Hippocampal formation (tissue), 2 donors: ENCODE measurements around the gene CRY1.

Experiments used
- DNase-seq, 2 donors: peaks; one replicate each; lab custom pipeline; 2025; lab: John Stamatoyannopoulos, UW

Gene CRY1

GRCh38 chr12:107093417-107094182 lies at the start of gene CRY1:
TSS of gene CRY1 (minus strand) at chr12:107093549. CDS start at chr12:107092961, 588 bp downstream.
- DNase-seq, result peak; percentile 87 to 98

DNA sequence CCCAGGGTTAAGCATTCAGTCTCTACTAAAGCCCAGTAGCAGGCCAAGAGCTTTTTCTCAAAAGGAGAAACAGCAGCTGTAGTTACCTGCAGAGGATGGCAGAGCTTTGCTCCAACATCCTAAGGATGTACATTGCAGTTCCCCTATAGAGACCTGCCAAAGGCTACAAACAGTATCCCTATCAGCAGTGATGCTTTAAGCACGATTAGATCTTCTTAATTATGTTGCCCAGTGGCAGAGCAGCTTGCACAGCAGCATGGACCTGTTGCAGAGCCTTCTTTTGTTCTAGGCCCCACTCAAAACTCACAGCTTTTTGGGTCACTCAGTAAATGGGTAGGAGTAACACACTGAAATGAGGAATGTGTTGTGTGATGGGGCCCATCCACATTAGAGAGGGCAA lies 46.4 kb upstream of the CRY1 start:
- DNase-seq, result no peak

GRCh38 chr12:107138990-107139389 lies 45.6 kb upstream of the CRY1 start:
- no peak for DNase-seq

GRCh38 chr12:107135177-107135576 lies 41.8 kb upstream of the CRY1 start:
- DNase-seq, result no peak

- DNase-seq, result no peak
Observed at GRCh38 chr12:107134558-107134957, 41.2 kb upstream of the CRY1 start.

- DNase-seq, result no peak
Observed at GRCh38 chr12:107133462-107133861, 40.1 kb upstream of the CRY1 start.

- peak in 1 of 2 donors; percentile 64 for DNase-seq
Observed at GRCh38 chr12:107131832-107132616, 38.7 kb upstream of the CRY1 start.

DNA sequence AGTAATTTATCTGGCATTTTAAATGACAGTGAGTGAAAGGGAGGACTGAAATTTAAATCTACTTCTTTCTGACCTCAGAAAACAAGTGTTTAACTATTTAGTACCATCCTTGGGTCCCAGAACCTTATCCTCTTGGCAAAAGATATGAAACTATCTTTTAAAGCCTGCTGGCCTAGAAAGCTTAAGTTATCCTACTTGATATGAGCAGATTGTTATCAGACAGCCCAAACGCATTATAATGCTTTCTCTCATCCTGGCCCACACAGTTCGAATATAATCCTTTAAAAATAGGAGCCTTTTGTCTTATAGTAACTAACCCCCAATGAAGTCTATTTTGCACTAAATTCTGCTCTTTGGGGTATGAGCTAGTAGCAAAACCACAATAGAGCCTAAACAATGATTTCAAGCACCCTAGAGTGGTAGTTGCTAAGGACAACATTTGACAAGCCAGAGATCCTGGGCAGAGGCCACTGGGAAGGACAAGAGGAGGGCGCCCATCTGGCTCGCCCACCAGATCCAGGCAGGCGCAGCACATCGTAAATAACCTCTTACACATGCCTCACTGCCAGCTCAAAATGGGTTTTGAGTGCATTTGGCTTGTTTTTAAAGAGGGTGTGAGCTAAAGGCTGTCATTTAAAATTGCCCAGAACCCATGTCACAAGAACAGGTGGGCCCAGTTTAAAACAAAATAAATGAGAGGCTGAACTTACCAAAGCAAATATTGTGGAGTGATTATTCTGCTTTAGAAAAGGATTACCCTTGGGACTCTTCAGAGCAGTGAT lies 37.7 kb upstream of the CRY1 start:
- DNase-seq, result no peak

DNA sequence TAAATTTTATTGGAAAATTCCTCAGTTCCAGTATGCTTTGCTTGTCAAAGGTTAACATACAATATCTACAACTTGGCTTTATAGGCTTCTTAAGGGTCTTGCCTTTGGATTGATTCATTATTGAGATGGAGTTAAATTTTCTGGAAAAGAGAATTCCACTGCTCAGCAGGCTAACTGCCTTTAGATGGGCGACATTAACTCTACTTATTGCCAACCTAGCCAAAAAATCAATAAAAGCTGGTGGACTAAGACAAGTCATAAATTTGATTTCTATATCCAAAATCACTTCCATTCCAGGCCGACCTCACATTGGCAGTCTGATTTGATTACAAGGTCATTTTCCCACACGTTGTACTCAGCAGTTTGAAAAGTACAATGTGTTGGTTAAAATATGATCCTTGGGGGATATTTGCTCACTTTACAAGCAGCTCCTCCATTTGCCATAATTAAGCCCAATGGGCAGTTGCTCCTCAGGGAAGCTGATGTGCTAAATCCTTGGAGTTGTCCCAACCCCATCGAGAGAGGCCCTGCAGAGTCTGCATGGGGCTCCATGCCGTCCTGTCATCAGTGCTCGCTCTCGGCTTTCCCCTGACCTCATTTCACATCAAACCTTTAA lies 36.1 kb upstream of the CRY1 start:
- DNase-seq, result no peak

- DNase-seq, result no peak
Observed at GRCh38 chr12:107127482-107128430, 34.4 kb upstream of the CRY1 start.

- DNase-seq, result no peak
Observed at GRCh38 chr12:107126796-107127481, 33.6 kb upstream of the CRY1 start.

DNA sequence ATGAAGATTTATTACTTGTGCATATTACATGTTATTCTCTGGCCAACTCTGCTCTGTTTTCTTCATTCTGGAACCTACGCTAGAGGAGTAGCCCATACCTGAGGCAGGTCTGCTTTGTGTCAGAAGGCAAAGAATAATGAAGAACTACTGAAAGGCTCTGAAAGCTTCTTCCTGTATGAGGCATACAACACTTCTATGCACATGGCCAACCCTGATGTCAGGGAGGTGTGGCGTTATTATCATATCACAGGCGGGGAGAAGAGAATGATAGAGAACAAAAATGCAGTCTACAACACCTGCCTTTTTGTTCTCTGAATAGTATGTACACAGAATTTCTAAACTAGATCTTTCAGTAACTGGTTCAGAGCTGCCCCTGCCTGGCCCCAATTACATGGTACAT lies 32.5 kb upstream of the CRY1 start:
- DNase-seq, result no peak

DNA sequence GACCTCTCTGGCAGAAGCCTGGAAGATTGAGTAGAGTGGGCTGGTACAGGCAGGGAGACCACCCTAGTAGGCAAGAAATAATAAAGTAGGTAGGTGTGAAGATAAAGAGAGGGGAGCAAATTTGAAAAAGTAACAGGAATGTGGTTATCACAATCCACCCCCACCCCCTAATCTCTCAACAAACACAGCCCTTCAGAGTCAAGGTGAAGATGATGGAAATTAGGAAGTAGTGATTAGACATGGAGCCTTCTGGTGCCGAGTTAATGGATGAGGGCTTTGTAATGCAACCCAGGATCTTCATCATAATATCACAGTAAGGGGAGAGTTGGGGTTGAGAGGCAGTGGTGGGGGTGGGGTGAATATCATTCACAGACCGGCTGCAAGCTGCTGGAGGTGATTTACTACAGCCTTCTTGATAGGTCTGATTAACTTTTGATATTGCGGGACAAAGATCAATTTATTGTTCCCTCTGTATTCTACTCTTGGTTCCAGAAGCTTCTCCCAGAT lies 29.2 kb upstream of the CRY1 start:
- DNase-seq, result no peak

- no peak for DNase-seq
Observed at GRCh38 chr12:107119091-107119490, 25.7 kb upstream of the CRY1 start.

DNA sequence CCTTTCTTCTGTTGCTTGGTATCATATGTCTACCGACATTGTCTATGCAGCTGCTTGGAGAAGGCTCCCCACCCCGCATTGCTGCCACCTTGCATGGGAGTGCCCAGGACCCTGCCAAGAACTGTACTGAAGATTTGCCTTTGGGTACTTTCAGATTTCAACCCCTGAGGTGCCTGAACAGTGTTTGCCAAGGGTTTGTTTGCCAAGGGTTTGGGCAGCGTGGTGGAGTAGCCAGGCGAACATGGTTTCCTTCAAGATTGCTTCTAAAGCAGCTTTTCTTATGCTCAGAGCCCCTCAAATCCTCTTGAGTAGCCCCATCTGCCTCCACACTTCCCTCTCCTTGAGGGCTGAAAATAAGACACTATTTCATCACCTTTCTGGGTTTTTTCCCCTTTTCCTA lies 25.3 kb upstream of the CRY1 start:
- no peak for DNase-seq

- no peak for DNase-seq
Observed at GRCh38 chr12:107115119-107115518, 21.8 kb upstream of the CRY1 start.

DNA sequence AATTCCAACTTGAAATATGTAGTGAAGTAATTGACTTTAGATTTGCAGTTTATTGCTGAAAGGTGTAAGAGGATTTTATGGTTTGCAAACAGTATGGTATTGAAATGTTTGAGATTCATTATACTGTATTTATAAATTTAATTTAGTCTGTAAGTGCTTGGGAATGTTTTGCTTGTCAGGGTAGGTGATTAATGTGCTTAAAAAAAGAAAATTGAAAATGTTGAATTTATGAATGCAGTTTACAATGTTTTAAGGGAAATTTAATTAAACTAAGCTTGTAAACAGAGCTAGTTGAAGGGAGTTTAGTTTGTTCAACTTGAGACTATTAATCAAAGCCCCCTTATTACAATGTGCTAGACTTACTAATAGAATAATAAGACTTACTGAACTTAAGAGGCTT lies 18.0 kb upstream of the CRY1 start:
- no peak for DNase-seq

DNA sequence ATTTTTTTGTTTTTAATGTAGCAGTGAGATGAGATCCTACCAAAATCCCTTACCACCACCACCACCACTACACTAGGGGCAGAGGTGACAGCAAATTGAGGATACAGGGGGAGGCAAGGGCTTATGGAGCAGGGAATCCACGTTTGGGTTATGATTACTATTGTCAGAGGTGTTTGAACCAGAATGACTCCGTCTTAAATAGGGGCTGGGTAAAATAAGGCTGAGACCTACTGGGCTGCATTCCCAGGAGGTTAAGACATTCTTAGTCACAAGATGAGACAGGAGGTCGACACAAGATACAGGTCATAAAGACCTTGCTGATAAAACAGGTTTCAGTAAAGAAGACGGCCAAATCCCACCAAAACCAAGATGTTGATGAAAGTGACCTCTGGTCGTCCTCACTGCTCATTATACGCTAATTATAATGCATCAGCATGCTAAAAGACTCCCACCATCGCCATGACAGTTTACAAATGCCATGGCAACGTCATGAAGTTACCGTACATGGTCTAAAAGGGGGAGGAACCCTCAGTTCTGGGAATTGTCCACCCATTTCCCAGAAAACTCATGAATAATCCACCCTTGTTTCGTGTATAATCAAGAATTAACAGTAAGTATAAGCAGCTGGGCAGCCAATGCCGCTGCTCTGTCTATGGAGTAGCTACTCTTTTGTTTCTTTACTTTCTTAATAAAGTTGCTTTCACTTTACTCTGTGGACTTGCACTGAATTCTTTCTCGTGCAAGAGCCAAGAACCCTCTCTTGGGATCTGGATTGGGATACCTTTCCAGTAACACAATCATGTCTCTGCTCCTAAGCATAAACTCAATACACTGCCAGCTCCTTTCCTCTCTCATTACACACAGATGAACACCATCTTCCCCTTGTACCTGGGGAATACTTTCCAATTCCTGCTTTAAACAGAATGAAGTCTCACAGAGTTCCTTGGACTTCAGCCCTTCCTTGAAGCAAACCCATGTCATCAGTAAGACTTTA lies 16.7 kb upstream of the CRY1 start:
- no peak for DNase-seq

DNA sequence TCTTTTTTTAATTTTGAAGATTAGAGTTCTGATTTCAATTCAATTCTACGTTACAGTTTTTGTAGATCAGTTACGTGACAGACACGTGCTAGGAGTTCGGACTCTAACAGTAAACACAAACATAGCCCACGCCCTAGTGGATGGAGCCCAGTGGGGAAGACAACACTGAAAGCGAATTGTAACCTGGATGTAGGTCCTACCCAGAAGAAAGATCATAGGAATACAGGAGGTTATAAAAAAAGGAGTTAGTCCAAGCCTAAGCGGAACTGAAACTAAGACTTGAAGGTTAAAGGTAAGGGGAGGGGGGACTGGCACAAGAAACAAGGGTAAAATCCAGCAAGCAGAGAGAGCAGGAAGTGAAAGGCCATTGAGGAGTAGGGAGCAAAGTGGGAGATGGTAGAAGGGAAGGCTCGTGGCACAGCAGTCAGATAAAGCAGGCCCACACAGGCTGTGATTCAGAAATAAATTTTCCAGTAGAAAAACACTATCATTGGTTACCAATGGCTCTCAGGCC lies 15.7 kb upstream of the CRY1 start:
- no peak for DNase-seq
